Measurements from ENCODE around the gene ZNF597.

ZNF597 gene

GRCh38 chr16:3443108-3444031 is at the start of gene ZNF597, which contains the start of gene NAA60:
Gene ZNF597 (minus strand): TSS chr16:3443504. CDS start chr16:3443153, 351 bp downstream.
Gene NAA60 (plus strand): TSS chr16:3443680. CDS start chr16:3476228, 32,548 bp downstream.
- FAIRE-seq, result no peak

GRCh38 chr16:3492356-3492755 is 49.1 kb upstream of the ZNF597 start:
- FAIRE-seq, result no peak

GRCh38 chr16:3490911-3491629 is 47.8 kb upstream of the ZNF597 start:
- no peak for FAIRE-seq

DNA sequence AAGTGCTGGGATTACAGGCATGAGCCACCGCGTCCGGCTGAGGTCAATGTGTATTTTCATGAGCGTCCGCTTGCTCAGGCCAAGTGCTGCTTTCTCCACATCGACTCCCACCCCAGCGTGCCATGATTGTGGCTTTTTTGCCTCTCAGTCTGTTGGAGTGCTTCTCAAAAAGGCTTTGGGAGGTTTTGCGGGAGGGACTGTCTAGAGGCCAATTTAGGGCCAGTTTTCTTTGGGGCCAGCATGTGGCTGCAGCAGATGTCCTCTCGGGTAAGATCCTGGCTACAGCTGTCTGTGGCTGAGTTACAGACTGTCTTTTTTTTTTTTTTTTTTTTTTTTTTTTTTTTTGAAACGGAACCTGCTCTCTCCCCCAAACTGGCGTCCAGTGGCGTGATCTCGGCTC is 45.5 kb upstream of the ZNF597 start:
- no peak for FAIRE-seq

- FAIRE-seq, result no peak
These were observed 44.5 kb upstream of the ZNF597 start for GRCh38 chr16:3487521-3488410.

DNA sequence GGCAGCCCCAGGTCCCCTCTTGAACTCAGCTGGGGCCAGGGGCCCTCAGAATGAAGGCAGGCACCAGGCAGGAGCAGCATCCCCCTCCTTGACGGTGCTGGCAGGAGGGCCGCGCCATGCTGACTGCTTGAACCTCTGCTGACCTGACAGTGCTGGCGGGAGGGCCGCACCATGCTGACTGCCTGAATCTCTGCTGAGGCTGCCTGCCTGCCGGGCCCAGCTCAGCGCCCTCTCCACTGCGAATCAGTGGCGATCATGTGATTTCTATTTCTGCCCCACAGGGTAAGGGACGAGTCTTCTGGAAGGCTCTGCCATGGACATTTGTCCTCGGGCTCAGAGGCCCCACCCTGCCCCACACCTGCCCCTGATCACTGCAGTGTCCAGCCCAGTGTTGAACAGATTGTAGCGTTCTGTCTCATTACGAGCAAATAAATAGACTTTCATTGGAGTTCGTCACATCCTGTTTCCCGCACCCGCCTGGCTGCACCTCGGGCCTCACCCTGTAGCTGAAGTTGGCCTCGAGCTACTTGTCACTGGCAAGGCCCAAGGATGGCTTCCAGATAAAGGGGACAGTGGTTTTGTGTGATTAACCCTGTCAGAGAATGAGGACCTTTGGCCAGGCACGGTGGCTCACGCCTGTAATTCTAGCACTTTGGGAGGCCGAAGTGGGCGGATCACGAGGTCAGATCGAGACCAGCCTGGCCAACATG is 43.4 kb upstream of the ZNF597 start:
- no peak for FAIRE-seq

DNA sequence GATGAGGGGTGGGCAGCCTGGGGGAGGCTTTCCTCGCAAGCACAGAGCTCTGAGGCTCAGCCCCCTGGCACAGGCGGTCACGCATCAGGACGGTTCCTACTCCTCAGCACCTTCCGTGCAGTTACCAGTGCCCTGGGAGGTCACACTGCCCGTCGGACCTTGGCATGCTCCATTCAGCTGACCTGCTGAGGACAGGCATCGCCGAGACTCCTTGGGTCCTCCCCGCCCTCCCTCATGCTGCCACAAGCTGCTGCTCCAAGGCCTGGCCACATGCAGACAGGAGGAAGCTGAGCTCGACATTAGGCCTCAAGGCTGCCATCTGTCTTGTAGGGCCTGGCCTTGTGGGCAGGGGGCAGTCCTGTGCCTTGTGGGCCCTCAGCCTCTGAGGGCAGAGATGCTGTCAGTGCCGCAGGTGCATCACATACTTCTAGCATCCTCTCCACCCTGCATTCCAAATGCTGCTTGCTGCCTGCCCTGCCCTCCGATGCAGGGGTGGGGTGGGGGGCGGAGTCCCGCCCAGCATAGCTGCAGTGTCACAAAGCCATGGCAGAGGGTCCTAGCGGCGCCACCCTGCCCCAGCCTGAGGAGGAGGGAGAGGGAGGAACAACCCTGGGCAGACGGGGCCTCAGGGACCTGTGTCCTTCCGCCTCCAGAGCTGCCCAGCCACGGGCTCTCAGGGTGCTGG is 42.7 kb upstream of the ZNF597 start:
- FAIRE-seq, result no peak

DNA sequence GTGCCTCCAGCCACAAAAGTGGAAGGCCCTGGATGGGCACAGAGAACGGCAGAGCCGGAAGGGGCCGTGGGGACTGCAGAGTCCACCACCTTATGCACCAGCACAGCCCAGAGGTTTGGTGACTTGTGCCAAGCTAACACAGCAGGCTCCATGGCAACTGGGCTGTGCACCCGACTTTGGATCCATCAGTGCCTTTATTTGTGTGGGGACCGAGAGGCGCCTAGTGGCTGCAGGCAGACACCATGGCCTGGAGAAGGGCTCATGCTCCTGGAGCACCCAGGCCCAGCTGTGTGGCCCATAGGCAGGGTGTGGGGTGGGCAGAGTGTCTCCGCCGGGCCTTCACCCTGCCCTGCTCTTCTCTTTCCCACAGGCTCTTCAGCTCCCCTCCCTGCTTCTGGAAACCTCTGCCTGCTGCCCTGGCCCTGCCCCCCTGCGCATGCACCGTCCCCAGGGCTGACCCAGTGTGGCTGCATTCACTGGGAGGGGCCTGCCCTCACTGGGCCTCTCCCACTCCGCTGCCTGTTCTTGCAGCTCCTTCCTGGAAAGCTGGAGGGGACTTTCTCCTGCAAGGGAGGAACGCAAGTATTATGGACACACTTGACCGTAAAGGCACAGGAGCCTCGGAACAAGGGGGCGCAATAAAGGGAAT is 41.9 kb upstream of the ZNF597 start:
- no peak for FAIRE-seq

DNA sequence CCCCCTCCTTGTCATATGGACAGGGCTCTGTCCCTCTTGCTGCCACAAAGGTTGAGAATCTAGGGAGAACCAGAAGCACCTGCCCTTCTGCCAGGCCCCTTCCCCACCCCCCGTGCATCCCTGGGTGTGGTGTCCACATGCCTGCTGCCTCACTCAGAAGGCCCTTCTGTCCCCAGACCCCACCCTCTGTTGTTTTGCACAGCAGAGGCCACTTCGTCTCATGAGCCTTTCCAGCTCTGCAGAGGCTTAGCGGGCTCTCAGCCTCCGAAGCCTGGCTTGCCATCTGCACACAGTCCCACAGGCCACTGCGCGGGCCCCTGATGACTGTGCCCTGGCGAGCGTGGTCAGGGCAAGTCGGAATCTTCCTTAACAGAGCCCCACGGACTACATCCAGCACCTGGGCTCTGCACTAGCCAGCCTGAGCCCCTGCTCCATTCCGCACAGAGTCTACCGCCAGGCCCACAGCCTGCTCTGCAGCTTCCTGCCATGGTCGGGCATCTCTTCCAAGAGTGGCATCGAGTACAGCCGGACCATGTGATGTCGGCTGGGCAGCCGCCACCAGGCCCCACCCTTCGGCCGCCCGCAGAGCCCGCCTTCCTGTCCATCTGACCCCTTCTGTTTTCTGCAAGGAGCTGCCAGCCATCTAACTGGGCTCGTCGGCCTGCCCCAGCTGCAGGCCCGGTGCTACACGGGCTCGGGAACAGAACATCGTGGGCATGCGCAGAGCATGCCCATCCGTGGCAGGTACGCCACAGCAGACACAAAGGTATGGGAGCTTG is 41.2 kb upstream of the ZNF597 start:
- FAIRE-seq, result no peak

- FAIRE-seq, result no peak
These were observed 39.4 kb upstream of the ZNF597 start for GRCh38 chr16:3482659-3483241.

GRCh38 chr16:3481696-3482658 is 38.7 kb upstream of the ZNF597 start:
- FAIRE-seq, result no peak

- no peak for FAIRE-seq
These were observed 37.8 kb upstream of the ZNF597 start for GRCh38 chr16:3480901-3481695.

DNA sequence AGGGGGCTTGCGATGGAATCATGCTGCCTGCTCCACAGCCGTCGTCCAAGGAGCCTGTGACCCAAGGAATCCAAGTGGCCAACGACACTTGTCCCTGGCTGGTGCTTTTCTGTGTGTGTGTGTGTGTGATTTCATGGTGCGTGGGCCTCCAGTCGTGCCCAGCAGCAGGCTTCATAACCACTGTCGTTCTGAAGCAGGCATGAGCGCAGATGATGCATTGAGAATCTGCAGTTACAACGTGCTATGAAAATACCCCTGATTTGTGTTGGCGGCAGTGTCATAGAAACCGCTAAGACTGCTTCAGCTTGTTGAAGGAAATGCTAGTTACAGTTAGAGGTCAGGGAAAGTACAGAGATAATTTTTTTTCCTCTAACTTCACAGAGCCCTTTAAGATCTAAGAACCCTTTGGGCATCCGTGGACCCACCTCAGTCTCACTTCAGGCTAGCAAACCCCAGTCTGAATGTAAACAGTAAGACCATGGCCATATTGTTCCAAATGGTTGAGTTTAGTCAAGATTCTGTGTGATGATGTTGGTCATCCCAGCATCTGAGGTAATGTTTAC is 36.4 kb upstream of the ZNF597 start:
- no peak for FAIRE-seq

- no peak for FAIRE-seq
These were observed 35.1 kb upstream of the ZNF597 start for GRCh38 chr16:3478242-3478925.

GRCh38 chr16:3476409-3476808 is 33.1 kb upstream of the ZNF597 start:
- FAIRE-seq, result no peak

GRCh38 chr16:3475604-3476375 is 32.5 kb upstream of the ZNF597 start:
- FAIRE-seq, result no peak

Data from islet of Langerhans (tissue), 1 donor.